Forelimb muscle (tissue), 1 donor: ENCODE measurements around the gene ZEB2. TPM values are rescaled to one million over a fixed set of nuclear protein-coding genes. Genes with fewer than 3 reads are reported as not detected.

ENCODE experiments used
- DNase-seq: peaks from one replicate; pipeline ENCODE4 v3.0.0-alpha.2; 2013; ENCODE audit warnings: low read depth
- polyA plus RNA-seq: library from polyadenylated mRNA; unstranded; fragments of 120-200 nt; gene quantifications from one replicate; pipeline ENCODE4 v1.2.1, GENCODE V29; 2013; ENCODE audit not compliant: insufficient read length

Gene ZEB2
- polyA plus RNA-seq, 1 donor = 107 TPM

- no peak for DNase-seq
Observed at GRCh38 chr2:144528108-144528507, 8.2 kb upstream of the ZEB2 start.

- DNase-seq = no peak
Observed at GRCh38 chr2:144526831-144527230, 6.9 kb upstream of the ZEB2 start.

- no peak for DNase-seq
Observed at GRCh38 chr2:144524118-144525009, 4.4 kb upstream of the ZEB2 start.

GRCh38 chr2:144523596-144524117 is 3.7 kb upstream of the ZEB2 start:
- DNase-seq = no peak

- no peak for DNase-seq
Observed at GRCh38 chr2:144522897-144523595, 3.1 kb upstream of the ZEB2 start.

GRCh38 chr2:144522176-144522896 is 2.4 kb upstream of the ZEB2 start:
- no peak for DNase-seq

- DNase-seq = no peak
Observed at GRCh38 chr2:144521686-144522085, 1.8 kb upstream of the ZEB2 start.

GRCh38 chr2:144520756-144521487 is 1.0 kb upstream of the ZEB2 start:
- peak; percentile 86 for DNase-seq

GRCh38 chr2:144519597-144519933 is 354 bp downstream of the ZEB2 start:
- DNase-seq = no peak

GRCh38 chr2:144518748-144519596 is 947 bp downstream of the ZEB2 start:
- no peak for DNase-seq

- no peak for DNase-seq
Observed at GRCh38 chr2:144517866-144518747, 1.8 kb downstream of the ZEB2 start.

GRCh38 chr2:144516981-144517865 is 2.7 kb downstream of the ZEB2 start:
- no peak for DNase-seq

GRCh38 chr2:144516411-144516980 is 3.4 kb downstream of the ZEB2 start:
- no peak for DNase-seq

GRCh38 chr2:144515696-144516410 is 4.1 kb downstream of the ZEB2 start:
- DNase-seq = no peak

GRCh38 chr2:144515099-144515695 is 4.7 kb downstream of the ZEB2 start:
- no peak for DNase-seq

- no peak for DNase-seq
Observed at GRCh38 chr2:144514616-144515091, 5.3 kb downstream of the ZEB2 start.
